Breast epithelium (tissue), 3 donors: ENCODE data around the gene HOXB4.

Source experiments
- POLR2A ChIP-seq: fragments of 450-650 bp; IDR thresholded peaks from one replicate; pipeline ENCODE4 v1.6.1; 2016; ENCODE audit warnings: antibody characterized with exemption, mild to moderate bottlenecking, moderate library complexity
- TF ChIP-seq, protein P1 (sequence below), 3 donors: fragments of 450-650 bp; IDR thresholded peaks; one replicate each; pipeline ENCODE4 v1.5.1; 2016 to 2017; ENCODE audit warnings: antibody characterized with exemption in 3 of 3, mild to moderate bottlenecking in 3 of 3, moderate library complexity in 3 of 3

DNA sequence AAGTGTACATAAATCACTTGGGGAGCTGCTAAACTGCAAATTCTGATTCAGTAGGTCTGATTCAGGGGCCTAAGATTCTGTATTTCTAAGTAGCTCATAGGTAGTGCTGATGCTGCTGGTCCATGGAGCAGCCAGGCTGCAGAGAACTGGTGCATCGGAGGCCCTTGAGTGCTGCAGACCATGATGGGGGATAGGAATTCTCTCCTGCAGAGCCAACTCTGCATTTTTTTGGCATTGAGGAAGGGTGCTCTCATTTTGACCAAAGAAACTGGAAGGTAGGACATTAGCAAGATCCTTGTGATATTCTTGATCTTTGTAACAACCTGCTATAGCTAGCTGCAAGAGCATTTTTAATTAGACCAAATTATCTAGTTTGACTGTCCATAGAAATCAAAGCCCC lies 37.9 kb downstream of the HOXB4 start:
- TF ChIP-seq, protein P1, sequence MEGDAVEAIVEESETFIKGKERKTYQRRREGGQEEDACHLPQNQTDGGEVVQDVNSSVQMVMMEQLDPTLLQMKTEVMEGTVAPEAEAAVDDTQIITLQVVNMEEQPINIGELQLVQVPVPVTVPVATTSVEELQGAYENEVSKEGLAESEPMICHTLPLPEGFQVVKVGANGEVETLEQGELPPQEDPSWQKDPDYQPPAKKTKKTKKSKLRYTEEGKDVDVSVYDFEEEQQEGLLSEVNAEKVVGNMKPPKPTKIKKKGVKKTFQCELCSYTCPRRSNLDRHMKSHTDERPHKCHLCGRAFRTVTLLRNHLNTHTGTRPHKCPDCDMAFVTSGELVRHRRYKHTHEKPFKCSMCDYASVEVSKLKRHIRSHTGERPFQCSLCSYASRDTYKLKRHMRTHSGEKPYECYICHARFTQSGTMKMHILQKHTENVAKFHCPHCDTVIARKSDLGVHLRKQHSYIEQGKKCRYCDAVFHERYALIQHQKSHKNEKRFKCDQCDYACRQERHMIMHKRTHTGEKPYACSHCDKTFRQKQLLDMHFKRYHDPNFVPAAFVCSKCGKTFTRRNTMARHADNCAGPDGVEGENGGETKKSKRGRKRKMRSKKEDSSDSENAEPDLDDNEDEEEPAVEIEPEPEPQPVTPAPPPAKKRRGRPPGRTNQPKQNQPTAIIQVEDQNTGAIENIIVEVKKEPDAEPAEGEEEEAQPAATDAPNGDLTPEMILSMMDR (IDR thresholded peaks at IDR 0.05), result no peak
- no peak for TF ChIP-seq POLR2A
